ENCODE measurements around the gene EHMT2.

DNA sequence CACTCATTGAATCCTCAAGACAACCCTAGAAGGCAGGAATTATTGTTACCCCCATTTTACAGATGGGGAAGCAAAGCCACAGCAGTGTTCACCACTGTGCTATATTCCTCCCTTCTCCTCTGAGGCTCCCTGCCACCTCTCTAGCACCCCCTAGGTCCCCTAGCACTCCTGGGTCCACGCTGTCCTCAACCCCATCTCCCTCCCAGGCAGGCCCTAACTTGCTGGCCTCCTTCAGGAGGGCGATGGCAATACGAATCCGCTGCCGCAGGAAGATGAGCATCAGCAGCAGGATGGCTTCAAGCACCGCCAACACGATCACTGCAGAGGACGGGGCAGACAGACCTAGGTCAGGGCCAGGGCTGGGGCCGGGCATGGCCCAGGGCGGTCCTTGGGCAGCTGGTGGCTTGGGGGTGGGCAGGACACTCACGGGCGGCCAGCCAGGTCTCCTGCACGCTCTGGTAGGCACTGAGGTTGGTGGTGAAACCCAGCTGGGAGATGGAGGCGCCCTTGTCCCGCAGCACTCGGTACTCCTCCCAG, 27.0 kb downstream of the EHMT2 start:
- TF ChIP-seq POLR2A (IDR thresholded peaks at IDR 0.05; ENCODE audit: borderline replicate concordance, extremely low read depth, insufficient read depth, insufficient read length) = no peak
- TF ChIP-seq, protein P1, sequence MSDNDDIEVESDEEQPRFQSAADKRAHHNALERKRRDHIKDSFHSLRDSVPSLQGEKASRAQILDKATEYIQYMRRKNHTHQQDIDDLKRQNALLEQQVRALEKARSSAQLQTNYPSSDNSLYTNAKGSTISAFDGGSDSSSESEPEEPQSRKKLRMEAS (IDR thresholded peaks at IDR 0.05) = no peak
- no peak for TF ChIP-seq EZH2 (IDR thresholded peaks at IDR 0.05)
- TF ChIP-seq, protein P2, sequence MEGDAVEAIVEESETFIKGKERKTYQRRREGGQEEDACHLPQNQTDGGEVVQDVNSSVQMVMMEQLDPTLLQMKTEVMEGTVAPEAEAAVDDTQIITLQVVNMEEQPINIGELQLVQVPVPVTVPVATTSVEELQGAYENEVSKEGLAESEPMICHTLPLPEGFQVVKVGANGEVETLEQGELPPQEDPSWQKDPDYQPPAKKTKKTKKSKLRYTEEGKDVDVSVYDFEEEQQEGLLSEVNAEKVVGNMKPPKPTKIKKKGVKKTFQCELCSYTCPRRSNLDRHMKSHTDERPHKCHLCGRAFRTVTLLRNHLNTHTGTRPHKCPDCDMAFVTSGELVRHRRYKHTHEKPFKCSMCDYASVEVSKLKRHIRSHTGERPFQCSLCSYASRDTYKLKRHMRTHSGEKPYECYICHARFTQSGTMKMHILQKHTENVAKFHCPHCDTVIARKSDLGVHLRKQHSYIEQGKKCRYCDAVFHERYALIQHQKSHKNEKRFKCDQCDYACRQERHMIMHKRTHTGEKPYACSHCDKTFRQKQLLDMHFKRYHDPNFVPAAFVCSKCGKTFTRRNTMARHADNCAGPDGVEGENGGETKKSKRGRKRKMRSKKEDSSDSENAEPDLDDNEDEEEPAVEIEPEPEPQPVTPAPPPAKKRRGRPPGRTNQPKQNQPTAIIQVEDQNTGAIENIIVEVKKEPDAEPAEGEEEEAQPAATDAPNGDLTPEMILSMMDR (IDR thresholded peaks at IDR 0.05 in 2 of 3, conservative IDR thresholded peaks at IDR 0.05 in 1 of 3; ENCODE audit: borderline replicate concordance in 1 of 3, insufficient read depth in 1 of 3, low read depth in 2 of 3, low read length in 2 of 3) = peak in 2 of 3 experiments; percentile 37 to 42; a peak in 3 of 6 replicates
- no peak for TF ChIP-seq JUND (IDR thresholded peaks at IDR 0.05)
- TF ChIP-seq SRF (IDR thresholded peaks at IDR 0.05; ENCODE audit: low read depth) = no peak
- TF ChIP-seq POLR2AphosphoS5 (IDR thresholded peaks at IDR 0.05; ENCODE audit: low read depth, low read length) = no peak
- TF ChIP-seq, protein P3, sequence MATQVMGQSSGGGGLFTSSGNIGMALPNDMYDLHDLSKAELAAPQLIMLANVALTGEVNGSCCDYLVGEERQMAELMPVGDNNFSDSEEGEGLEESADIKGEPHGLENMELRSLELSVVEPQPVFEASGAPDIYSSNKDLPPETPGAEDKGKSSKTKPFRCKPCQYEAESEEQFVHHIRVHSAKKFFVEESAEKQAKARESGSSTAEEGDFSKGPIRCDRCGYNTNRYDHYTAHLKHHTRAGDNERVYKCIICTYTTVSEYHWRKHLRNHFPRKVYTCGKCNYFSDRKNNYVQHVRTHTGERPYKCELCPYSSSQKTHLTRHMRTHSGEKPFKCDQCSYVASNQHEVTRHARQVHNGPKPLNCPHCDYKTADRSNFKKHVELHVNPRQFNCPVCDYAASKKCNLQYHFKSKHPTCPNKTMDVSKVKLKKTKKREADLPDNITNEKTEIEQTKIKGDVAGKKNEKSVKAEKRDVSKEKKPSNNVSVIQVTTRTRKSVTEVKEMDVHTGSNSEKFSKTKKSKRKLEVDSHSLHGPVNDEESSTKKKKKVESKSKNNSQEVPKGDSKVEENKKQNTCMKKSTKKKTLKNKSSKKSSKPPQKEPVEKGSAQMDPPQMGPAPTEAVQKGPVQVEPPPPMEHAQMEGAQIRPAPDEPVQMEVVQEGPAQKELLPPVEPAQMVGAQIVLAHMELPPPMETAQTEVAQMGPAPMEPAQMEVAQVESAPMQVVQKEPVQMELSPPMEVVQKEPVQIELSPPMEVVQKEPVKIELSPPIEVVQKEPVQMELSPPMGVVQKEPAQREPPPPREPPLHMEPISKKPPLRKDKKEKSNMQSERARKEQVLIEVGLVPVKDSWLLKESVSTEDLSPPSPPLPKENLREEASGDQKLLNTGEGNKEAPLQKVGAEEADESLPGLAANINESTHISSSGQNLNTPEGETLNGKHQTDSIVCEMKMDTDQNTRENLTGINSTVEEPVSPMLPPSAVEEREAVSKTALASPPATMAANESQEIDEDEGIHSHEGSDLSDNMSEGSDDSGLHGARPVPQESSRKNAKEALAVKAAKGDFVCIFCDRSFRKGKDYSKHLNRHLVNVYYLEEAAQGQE (IDR thresholded peaks at IDR 0.05; ENCODE audit: low read depth) = no peak
- TF ChIP-seq RAD21 (IDR thresholded peaks at IDR 0.05; ENCODE audit: low read depth) = no peak
- TF ChIP-seq FOSL1 (IDR thresholded peaks at IDR 0.05; ENCODE audit: low read depth) = no peak
- TF ChIP-seq, protein P4, sequence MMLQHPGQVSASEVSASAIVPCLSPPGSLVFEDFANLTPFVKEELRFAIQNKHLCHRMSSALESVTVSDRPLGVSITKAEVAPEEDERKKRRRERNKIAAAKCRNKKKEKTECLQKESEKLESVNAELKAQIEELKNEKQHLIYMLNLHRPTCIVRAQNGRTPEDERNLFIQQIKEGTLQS (IDR thresholded peaks at IDR 0.05) = no peak
- TF ChIP-seq YY1 (IDR thresholded peaks at IDR 0.05; ENCODE audit: extremely low read depth, insufficient replicate concordance, low read depth, low read length) = no peak

Measured in HCT116 (cell line).